ENCODE data around the gene PAXIP1.

- TF ChIP-seq POLR2AphosphoS5 (IDR thresholded peaks at IDR 0.05; ENCODE audit: low read depth, low read length), result no peak
- TF ChIP-seq SIN3A (IDR thresholded peaks at IDR 0.05; ENCODE audit: borderline replicate concordance, insufficient read depth, low read length), result no peak
- no peak for TF ChIP-seq REST (IDR thresholded peaks at IDR 0.05; ENCODE audit: insufficient read depth in 1 of 2, low read depth in 2 of 2, low read length in 2 of 2)
- no peak for TF ChIP-seq TAF1 (IDR thresholded peaks at IDR 0.05; ENCODE audit: borderline replicate concordance, insufficient read depth, low read length)
Measured at GRCh38 chr7:154990964-154991540, 11.9 kb downstream of the PAXIP1 start.

Data from PFSK-1 (cell line).